Esophagus (tissue), 2 donors: Measurements from ENCODE around the gene ERGIC2. TPM values are rescaled to one million over a fixed set of nuclear protein-coding genes. Genes with fewer than 3 reads are reported as not detected.
"Not testable (repeated sequence)": the region's sequence is repeated elsewhere in the genome, so short reads cannot be mapped to it uniquely, and the experiment has no call there.

Experiments
- H3K27ac ChIP-seq, 2 donors: one replicate each; pipeline ENCODE4 v1.5.1; 2013; ENCODE audit warnings: low read depth in 2 of 2, mild to moderate bottlenecking in 2 of 2, inconsistent platforms in 1 of 2, low read length in 1 of 2, moderate library complexity in 1 of 2
- H3K27me3 ChIP-seq, 2 donors: one replicate each; pipeline ENCODE4 v1.6.1; 2013; ENCODE audit warnings: low read length in 2 of 2, control low read depth in 1 of 2, mild to moderate bottlenecking in 1 of 2; ENCODE audit not compliant: insufficient read depth in 2 of 2, control insufficient read depth in 1 of 2
- H3K36me3 ChIP-seq, 2 donors: one replicate each; pipeline ENCODE4 v1.6.1; 2013; ENCODE audit warnings: low read length in 1 of 2; ENCODE audit not compliant: control insufficient read depth in 2 of 2, insufficient read depth in 2 of 2
- H3K4me1 ChIP-seq, 2 donors: one replicate each; pipeline ENCODE4 v1.6.1; 2013; ENCODE audit warnings: low read length in 1 of 2; ENCODE audit not compliant: control insufficient read depth in 2 of 2, insufficient read depth in 2 of 2
- H3K4me3 ChIP-seq, 2 donors: one replicate each; pipeline ENCODE4 v1.5.1; 2013; ENCODE audit warnings: low read length in 2 of 2, mild to moderate bottlenecking in 2 of 2, low read depth in 1 of 2, moderate library complexity in 1 of 2
- H3K9me3 ChIP-seq, 2 donors: one replicate each; pipeline ENCODE4 v1.6.1; 2013; ENCODE audit warnings: mild to moderate bottlenecking in 2 of 2, low read depth in 1 of 2, low read length in 1 of 2, moderate library complexity in 1 of 2; ENCODE audit not compliant: control insufficient read depth in 2 of 2, insufficient read depth in 1 of 2
- WGBS, 2 donors: extraction: QIAGEN DNeasy Blood & Tissue Kit; methylation state at CpG; one replicate each; pipeline ENCODE4 v1.1.7; 2013; 5-methylcytosine and 5-hydroxymethylcytosine counted together
- polyA plus RNA-seq, 2 donors: library from polyadenylated mRNA; stranded (reverse); fragments of 200-250 nt; gene quantifications; one replicate each; pipeline ENCODE4 v1.2.3, GENCODE V29; 2013
- donor health status: healthy with polysubstance abuse.
- donor health status: Bipolar disorder and iron deficiency.

ERGIC2 gene
- polyA plus RNA-seq, 2 donors: 29.2 to 40.2 TPM

DNA sequence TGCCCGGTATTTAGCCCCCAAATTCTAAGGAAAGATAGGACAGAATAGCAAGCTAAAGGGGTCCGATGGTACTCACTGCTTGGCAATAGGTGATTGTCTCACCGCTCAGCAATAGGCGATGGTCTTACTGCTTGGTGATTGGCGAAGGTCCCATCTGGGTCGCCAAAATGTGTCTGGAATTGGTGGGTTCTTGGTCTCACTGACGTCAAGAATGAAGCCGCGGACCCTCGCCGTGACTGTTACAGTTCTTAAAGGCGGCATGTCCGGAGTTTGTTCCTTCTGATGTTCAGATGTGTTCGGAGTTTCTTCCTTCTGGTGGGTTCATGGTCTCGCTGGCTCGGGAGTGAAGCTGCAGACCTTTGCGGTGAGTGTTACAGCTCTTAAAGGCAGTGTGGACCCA, 4.2 kb upstream of the ERGIC2 start:
- H3K9me3 ChIP-seq, H3K27me3 ChIP-seq, H3K4me3 ChIP-seq, H3K36me3 ChIP-seq, H3K4me1 ChIP-seq, H3K27ac ChIP-seq: not testable (repeated sequence)
- 95% methylated on average over 14 to 17 of the region's 17 CpGs for WGBS, 2 donors

DNA sequence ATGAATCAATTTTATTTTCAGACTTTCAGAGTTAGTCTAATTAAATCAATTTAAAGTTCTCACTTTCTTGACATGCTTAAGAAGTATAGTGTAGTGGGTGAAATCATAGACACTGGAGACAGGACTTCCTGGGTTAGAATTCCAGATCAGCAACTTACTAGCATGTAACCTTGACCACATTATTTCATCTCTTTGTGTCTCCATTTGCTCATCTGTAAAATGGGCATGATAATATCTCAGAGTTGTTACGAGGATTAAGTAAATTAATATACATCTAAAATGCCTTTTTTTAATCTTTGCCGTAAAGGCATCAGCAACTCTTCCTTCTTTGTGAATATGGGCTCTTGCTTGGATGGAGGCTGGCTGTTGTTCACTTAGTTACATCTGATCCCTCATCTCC, 1.3 kb upstream of the ERGIC2 start:
- Histone ChIP-seq H3K4me3 (no peak overlapping the region), H3K27ac (no peak overlapping the region), H3K36me3 (no peaks in the 10 kb centered on the region), H3K27me3 (no peaks in the 10 kb centered on the region), H3K9me3 (no peaks in the 10 kb centered on the region), H3K4me1 (no peaks in the 10 kb centered on the region)
- 96 to 100% methylated on average over 2 of the region's 2 CpGs for WGBS, 2 donors

DNA sequence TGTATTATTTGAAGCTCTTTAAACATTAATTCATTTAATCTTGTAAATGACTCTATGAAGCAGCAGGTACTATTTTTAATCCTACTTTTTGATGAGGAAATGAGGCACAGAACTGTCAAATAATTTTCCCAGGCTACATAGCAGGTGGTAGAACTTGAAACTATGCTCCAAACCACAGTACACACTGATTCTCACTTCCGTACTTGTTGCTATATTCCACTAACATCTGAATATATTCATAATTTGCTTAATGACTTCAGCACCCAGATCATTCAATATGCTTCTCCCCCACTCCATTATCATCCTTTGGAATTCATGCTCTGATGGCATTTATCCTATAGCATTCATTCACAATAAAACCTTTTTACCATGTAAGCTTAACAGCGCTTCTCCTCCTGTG, 4.9 kb downstream of the ERGIC2 start:
- Histone ChIP-seq H3K9me3 (no peaks in the 10 kb centered on the region), H3K27me3 (no peaks in the 10 kb centered on the region), H3K4me3 (no peak overlapping the region), H3K36me3 (peaks cover 2% of the 10 kb centered on the region in 2 donors), H3K27ac (no peak overlapping the region), H3K4me1 (no peaks in the 10 kb centered on the region)
- 92 to 95% methylated on average over 2 of the region's 2 CpGs for WGBS, 2 donors

DNA sequence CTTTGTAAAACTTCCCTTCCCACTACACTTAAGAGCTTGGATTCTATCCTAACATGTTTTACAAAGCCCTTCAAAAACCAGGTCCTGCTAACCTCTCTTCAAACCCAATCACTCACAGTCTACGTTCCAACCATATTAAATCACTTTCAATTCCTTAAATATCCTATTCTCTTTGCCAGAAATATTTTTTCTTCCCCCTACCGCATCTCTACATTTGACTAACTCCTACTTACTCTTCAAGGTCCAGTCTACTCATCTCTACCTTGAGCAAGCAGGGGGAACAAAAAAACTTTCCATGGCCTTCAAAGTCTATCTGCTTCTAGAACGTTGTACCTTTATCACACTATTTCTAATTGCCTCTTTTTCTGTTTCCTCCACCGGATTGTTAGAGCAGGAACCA, 6.1 kb downstream of the ERGIC2 start:
- Histone ChIP-seq H3K27ac (no peak overlapping the region), H3K4me3 (no peak overlapping the region), H3K27me3 (no peaks in the 10 kb centered on the region), H3K4me1 (no peaks in the 10 kb centered on the region), H3K9me3 (no peaks in the 10 kb centered on the region), H3K36me3 (peaks cover 2 to 3% of the 10 kb centered on the region in 2 donors)
- 82 to 90% methylated on average over 4 of the region's 4 CpGs for WGBS, 2 donors

DNA sequence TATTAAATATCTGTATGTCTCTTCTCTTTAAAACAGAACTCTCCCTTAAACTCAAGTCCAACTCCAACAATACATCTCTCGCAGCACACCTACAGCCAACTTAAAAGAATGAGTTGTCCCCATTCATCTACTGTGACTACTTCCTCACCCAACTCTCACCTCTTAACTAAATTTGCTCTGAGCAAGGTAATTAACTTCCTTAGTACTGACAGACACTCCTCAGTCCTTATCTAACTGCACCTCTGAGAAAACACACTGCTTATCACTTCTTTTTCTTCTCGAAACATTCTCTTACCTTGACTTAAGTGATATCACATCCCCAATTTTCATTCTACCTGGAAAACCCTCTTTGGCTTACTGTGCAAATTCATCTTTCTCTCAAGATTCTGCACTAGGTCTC, 7.0 kb downstream of the ERGIC2 start:
- Histone ChIP-seq H3K9me3 (no peaks in the 10 kb centered on the region), H3K27ac (no peak overlapping the region), H3K27me3 (no peaks in the 10 kb centered on the region), H3K36me3 (peaks cover 2 to 3% of the 10 kb centered on the region in 2 donors), H3K4me1 (no peaks in the 10 kb centered on the region), H3K4me3 (no peak overlapping the region)
- WGBS, 2 donors: 77 to 96% methylated on average over 2 of the region's 2 CpGs

DNA sequence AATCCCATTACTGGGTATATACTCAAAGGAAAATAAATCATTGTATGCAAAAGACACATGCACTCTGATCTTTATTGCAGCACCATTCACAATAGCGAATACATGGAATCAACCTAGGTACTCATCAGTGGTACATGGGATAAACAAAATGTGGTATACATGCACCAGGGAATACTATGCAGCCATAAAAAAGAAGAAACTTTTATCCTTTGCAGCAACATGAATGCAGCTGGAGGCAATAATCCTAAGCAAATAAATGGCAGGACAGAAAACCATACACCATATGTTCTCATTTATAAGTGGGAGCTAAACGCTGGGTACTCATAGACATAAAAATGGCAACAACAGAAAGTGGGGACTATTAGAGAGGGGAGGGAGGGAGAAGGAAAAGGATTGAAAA, 15.9 kb downstream of the ERGIC2 start:
- WGBS, 2 donors: 98% methylated on average over 2 of the region's 2 CpGs
- Histone ChIP-seq H3K9me3 (no peaks in the 10 kb centered on the region), H3K36me3 (peaks cover 0 to 2% of the 10 kb centered on the region in 2 donors)

DNA sequence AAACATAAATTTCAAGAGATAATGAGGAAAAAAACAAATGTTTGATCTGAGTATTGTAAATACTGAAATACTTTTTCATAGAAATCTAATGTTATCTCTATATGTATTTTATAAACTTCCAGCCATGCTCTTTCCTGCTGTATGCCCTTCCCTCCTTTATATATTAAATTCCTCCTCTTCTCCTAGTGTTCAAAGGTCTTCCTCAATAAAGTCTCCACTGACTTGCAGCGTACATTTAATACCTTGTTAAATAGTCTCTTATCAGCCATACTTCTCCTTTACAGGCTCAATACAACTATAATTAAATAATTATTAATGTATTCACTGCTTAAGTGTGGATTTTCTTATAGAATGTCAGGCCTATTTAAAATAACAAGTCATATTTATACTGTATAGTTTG, 26.0 kb downstream of the ERGIC2 start:
- H3K4me3 ChIP-seq: no peak overlapping the region
- H3K9me3 ChIP-seq: no peaks in the 10 kb centered on the region
- no peak overlapping the region for H3K27ac ChIP-seq
- H3K36me3 ChIP-seq: no peaks in the 10 kb centered on the region
- H3K27me3 ChIP-seq: no peaks in the 10 kb centered on the region
- H3K4me1 ChIP-seq: no peaks in the 10 kb centered on the region
- 86 to 93% methylated on average over 1 of the region's 1 CpG for WGBS, 2 donors

More for the DNA sequence above, 15.9 kb downstream of the ERGIC2 start:
- Histone ChIP-seq H3K27ac (no peak overlapping the region), H3K4me1 (no peaks in the 10 kb centered on the region), H3K4me3 (no peak overlapping the region), H3K27me3 (no peaks in the 10 kb centered on the region)

DNA sequence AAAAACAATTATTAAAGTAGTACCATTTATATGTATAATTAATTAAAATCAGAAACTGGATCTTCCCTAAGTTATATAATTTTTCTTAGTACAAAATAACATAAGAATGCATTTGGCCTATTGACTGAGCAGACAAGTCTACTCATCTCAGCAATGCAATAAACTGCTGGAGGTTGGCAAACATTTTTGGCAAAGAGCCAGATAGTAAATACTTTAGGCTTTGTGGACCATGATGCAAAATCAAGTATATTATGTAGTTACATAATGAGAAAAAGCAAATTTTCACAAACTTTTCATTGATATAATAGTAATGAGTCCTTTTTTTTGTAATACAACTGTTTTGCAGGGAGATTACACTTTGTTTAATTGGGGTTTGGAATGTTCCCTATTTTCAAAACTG, 30.9 kb downstream of the ERGIC2 start:
- Histone ChIP-seq H3K4me3 (no peak overlapping the region), H3K36me3 (peaks cover 0 to 2% of the 10 kb centered on the region in 2 donors), H3K27me3 (no peaks in the 10 kb centered on the region), H3K27ac (no peak overlapping the region), H3K4me1 (no peaks in the 10 kb centered on the region), H3K9me3 (no peaks in the 10 kb centered on the region)

DNA sequence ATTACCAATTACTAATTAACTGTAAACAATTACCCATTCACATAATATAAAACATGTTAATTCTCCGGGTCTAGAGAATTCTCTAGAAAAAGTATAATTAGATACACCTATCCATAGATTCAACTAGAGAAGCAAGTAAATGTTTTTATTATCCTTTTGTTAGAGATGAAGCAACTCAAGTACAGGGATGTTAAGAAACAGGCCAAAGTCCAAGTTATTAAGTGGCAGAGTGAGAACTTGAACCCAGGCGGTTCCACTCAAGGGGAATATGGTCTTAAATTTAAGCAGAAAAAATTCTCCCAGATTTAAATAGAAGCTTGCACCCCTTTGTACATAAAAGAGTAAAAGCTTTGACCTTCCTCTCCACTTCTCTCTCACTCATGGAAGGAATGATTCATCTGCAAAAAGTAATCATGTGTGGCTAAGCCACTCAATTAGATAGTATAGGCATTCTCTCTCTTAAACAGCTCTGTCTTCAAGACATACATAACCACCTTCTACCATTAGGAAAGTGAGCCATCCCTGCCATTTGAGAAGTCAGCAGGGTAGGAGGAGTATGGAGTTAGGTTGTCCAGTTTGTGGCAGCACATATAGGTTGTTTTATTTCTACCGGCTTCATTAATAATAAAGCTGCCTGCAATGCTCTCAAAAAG, 34.1 kb downstream of the ERGIC2 start:
- peaks cover 0 to 2% of the 10 kb centered on the region in 2 donors for H3K36me3 ChIP-seq
- WGBS, 2 donors: 90 to 96% methylated on average over 3 of the region's 3 CpGs
- no peaks in the 10 kb centered on the region for H3K4me1 ChIP-seq
- no peak overlapping the region for H3K4me3 ChIP-seq
- H3K27ac ChIP-seq: no peak overlapping the region
- H3K9me3 ChIP-seq: no peaks in the 10 kb centered on the region
- no peaks in the 10 kb centered on the region for H3K27me3 ChIP-seq

DNA sequence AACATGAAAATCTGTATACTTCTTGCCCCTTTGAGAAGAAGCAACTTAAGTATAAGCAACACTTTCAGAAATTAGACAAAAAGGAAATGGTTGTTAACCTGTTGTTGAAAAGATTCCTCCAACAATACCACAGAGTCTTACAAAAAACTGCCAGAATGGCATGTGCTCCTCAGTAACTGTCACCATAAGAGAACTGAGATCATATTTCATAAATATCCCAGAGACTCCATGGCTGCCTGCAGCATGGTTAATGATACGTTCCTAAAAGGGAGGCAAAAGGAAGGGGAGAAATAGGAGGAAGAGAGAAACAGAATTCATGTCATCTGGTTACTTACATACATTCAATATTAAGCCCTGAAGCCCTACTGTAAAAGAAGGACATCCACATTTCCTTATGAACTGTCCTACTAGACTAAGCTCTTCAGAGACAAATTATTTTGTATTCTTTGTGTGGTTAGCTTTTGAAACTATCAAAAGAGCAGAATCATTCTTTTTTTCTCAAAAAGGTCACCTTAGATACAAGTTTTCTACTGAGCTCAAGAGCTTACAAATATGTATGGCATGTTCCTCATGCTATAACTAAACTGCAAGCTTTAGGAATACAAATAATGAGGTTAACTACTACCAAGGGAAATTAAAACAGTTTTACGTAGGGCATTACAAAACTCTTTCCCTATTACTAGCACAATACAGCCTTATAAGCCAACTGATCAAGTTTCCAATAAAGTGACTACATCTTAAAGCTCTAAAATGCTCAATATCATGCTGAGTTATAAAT, 37.8 kb downstream of the ERGIC2 start:
- Histone ChIP-seq H3K27ac (no peak overlapping the region), H3K9me3 (no peaks in the 10 kb centered on the region), H3K4me1 (no peaks in the 10 kb centered on the region), H3K4me3 (no peak overlapping the region), H3K36me3 (peaks cover 0 to 4% of the 10 kb centered on the region in 2 donors), H3K27me3 (no peaks in the 10 kb centered on the region)
- 85 to 89% methylated on average over 2 of the region's 2 CpGs for WGBS, 2 donors
